B cell (primary cell): ENCODE results near the gene PLAAT4. TPM values are rescaled to one million over a fixed set of nuclear protein-coding genes. Genes with fewer than 3 reads are reported as not detected.
"Not testable (repeated sequence)": the region's sequence is repeated elsewhere in the genome, so short reads cannot be mapped to it uniquely, and the experiment has no call there.

Experiments used
- ATAC-seq: fragments of 200-7000 bp; cut with Tn5 transposase; one replicate; pipeline ENCODE4 v1.10.0; 2021; ENCODE audit warnings: low read depth, mild to moderate bottlenecking, moderate number of reproducible peaks, moderate library complexity
- CTCF ChIA-PET: fragments of 350-600 bp; sonication (Branson Sonifier 250); formaldehyde crosslinking; loops from one replicate; lab custom pipeline; 2021; ENCODE audit warnings: antibody characterized with exemption, inconsistent platforms; lab: Charles Lee
- POLR2A ChIA-PET: fragments of 350-600 bp; sonication (Branson Sonifier 250); formaldehyde crosslinking; loops from one replicate; lab custom pipeline; 2021; ENCODE audit warnings: antibody characterized with exemption; lab: Charles Lee
- DNase-seq: peaks from one replicate; pipeline ENCODE4 v3.0.0; 2013
- H2AFZ ChIP-seq: 2 replicates; pipeline ENCODE4 v1.6.1; 2012; ENCODE audit warnings: mild to moderate bottlenecking, low read depth, low read length; ENCODE audit not compliant: insufficient read depth, poor library complexity, severe bottlenecking
- H3K27ac ChIP-seq, 2 donors: 1 replicate in 1 of 2; 2 replicates in 1 of 2; pipeline ENCODE4 v1.5.1; 2012 to 2013; ENCODE audit warnings: low read length in 2 of 2, mild to moderate bottlenecking in 2 of 2, moderate library complexity in 1 of 2
- H3K27me3 ChIP-seq, 4 experiments: fragments of 200-600 bp in 1 of 4; sonication (generic) in 1 of 4; replicated peaks in 1 of 4; 1 replicate in 2 of 4; 2 replicates in 2 of 4; pipeline versions ENCODE4 v1.6.1 to v1.7.0; 2013 to 2016; ENCODE audit warnings: low read length in 3 of 4, mild to moderate bottlenecking in 2 of 4, mixed read lengths in 1 of 4, moderate library complexity in 1 of 4; ENCODE audit not compliant: insufficient read depth in 4 of 4, control insufficient read depth in 3 of 4; ENCODE audit errors: control extremely low read depth in 1 of 4
- H3K36me3 ChIP-seq, 2 experiments: replicated peaks in 1 of 2; 1 replicate in 1 of 2; 2 replicates in 1 of 2; pipeline versions ENCODE4 v1.6.1 to v1.7.1; 2013; ENCODE audit warnings: low read length in 1 of 2; ENCODE audit not compliant: insufficient read depth in 2 of 2, control insufficient read depth in 1 of 2; ENCODE audit errors: control extremely low read depth in 1 of 2, extremely low read depth in 1 of 2
- H3K4me1 ChIP-seq, 2 donors: fragments of 200-600 bp in 1 of 2; sonication (generic) in 1 of 2; 1 replicate in 1 of 2; 2 replicates in 1 of 2; pipeline versions ENCODE4 v1.5.1 to v1.6.1; 2013 to 2017; ENCODE audit warnings: low read length in 2 of 2; ENCODE audit not compliant: control insufficient read depth in 2 of 2, insufficient read depth in 2 of 2
- H3K4me2 ChIP-seq: replicated peaks from 2 replicates; pipeline ENCODE3; 2012; ENCODE audit warnings: mild to moderate bottlenecking, low read depth, low read length; ENCODE audit not compliant: poor library complexity, severe bottlenecking
- H3K4me3 ChIP-seq, 5 experiments: fragments of 200-600 bp in 1 of 5; sonication (generic) in 1 of 5; 1 replicate in 3 of 5; 2 replicates in 2 of 5; pipeline versions ENCODE4 v1.5.1 to v1.7.0; 2011 to 2016; ENCODE audit warnings: low read length in 4 of 5, mild to moderate bottlenecking in 4 of 5, low read depth in 2 of 5, control low read depth in 1 of 5, moderate library complexity in 1 of 5; ENCODE audit not compliant: insufficient read depth in 1 of 5; ENCODE audit errors: control extremely low read depth in 1 of 5, extremely low read depth in 1 of 5
- H3K79me2 ChIP-seq: fragments of 200-600 bp; sonication (generic); one replicate; pipeline ENCODE4 v1.6.0; 2016; ENCODE audit warnings: low read length; ENCODE audit not compliant: control insufficient read depth, insufficient read depth
- H3K9ac ChIP-seq: fragments of 200-600 bp; sonication (generic); 2 replicates; pipeline ENCODE4 v1.6.1; 2017; ENCODE audit warnings: mild to moderate bottlenecking, low read length, moderate library complexity
- H3K9me3 ChIP-seq, 3 donors: one replicate each; pipeline versions ENCODE4 v1.6.1 to v1.7.1; 2013; ENCODE audit warnings: low read length in 2 of 3; ENCODE audit not compliant: control insufficient read depth in 2 of 3, insufficient read depth in 1 of 3; ENCODE audit errors: control extremely low read depth in 1 of 3
- H4K20me1 ChIP-seq: 2 replicates; pipeline ENCODE4 v1.6.0; 2012; ENCODE audit warnings: mild to moderate bottlenecking, low read length; ENCODE audit not compliant: insufficient read depth, control insufficient read depth, poor library complexity, severe bottlenecking
- H3K27ac Mint-ChIP-seq: one replicate; pipeline ENCODE4 v1.8.0; 2021; ENCODE audit warnings: mixed read lengths
- H3K27me3 Mint-ChIP-seq: one replicate; pipeline ENCODE4 v1.8.0; 2021; ENCODE audit warnings: mixed read lengths
- H3K4me1 Mint-ChIP-seq: one replicate; pipeline ENCODE4 v1.8.0; 2021; ENCODE audit warnings: mixed read lengths
- H3K4me3 Mint-ChIP-seq: one replicate; pipeline ENCODE4 v1.8.0; 2021; ENCODE audit warnings: mixed read lengths
- H3K9me3 Mint-ChIP-seq: one replicate; pipeline ENCODE4 v1.8.0; 2022; ENCODE audit warnings: mixed read lengths; ENCODE audit not compliant: insufficient read depth
- CTCF ChIP-seq: fragments of 200-600 bp; IDR thresholded peaks from one replicate; pipeline ENCODE4 v1.8.0; 2022; ENCODE audit warnings: antibody characterized with exemption, mild to moderate bottlenecking
- EZH2 ChIP-seq: IDR thresholded peaks from 2 replicates; pipeline ENCODE4 v1.6.1; 2012; ENCODE audit warnings: borderline replicate concordance, low read depth, mild to moderate bottlenecking, moderate library complexity, low read length; ENCODE audit not compliant: insufficient read depth, poor library complexity, severe bottlenecking
- WGBS: methylation state at CpG from one replicate; pipeline ENCODE4 v1.1.5; 2013; ENCODE audit warnings: missing lambda C conversion rate; ENCODE audit not compliant: insufficient coverage; 5-methylcytosine and 5-hydroxymethylcytosine counted together
- intact Hi-C: fragments of 100-400 bp; cut with micrococcal nuclease; formaldehyde crosslinking; loops from one replicate; pipeline ENCODE4 v1.10.0; 2022
- polyA plus RNA-seq: library from polyadenylated mRNA; depleted of rRNA; stranded (reverse); fragments of >200 nt; gene quantifications from 2 replicates; pipeline ENCODE4 v1.2.3, GENCODE V29; 2012
- total RNA-seq, 2 donors: library from RNA; stranded (reverse); fragments of 120-200 nt in 1 of 2; gene quantifications; 1 replicate in 1 of 2; 2 replicates in 1 of 2; pipeline versions ENCODE4 v1.2.3 to v1.2.4, GENCODE V29; 2013 to 2022

Gene PLAAT4
- total and polyA plus RNA-seq, 2 donors (not counting 1 experiment from before 2014, with no cell fraction given) = 13.1 to 35.0 TPM

- peaks cover 0 to 12% (median 0%) of the 10 kb centered on the region in 4 experiments for H3K27me3 ChIP-seq
- Mint-ChIP-seq H3K27ac (no peak overlapping the region), H3K4me3 (no peak overlapping the region), H3K9me3 (peaks cover 7% of the 10 kb centered on the region), H3K4me1 (peaks cover 2% of the 10 kb centered on the region), H3K27me3 (peaks cover 34% of the 10 kb centered on the region)
- 93% methylated on average over 3 of the region's 7 CpGs for WGBS
- no peak overlapping the region for H3K4me2 ChIP-seq
- ChIA-PET POLR2A (no interaction called here), CTCF (no interaction called here)
- H3K9ac ChIP-seq = no peak overlapping the region
- no peaks in the 10 kb centered on the region for H3K79me2 ChIP-seq
- H3K4me1 ChIP-seq = no peaks in the 10 kb centered on the region
- peaks cover 3 to 11% (median 3%) of the 10 kb centered on the region in 3 donors for H3K9me3 ChIP-seq
- H3K4me3 ChIP-seq = no peak overlapping the region
- ATAC-seq = no peak
- no peaks in the 10 kb centered on the region for H3K36me3 ChIP-seq
- H2AFZ ChIP-seq = no peak overlapping the region
- DNase-seq = no peak
- no peaks in the 10 kb centered on the region for H4K20me1 ChIP-seq
- H3K27ac ChIP-seq = no peak overlapping the region
- intact Hi-C loops = no loop called here
- no peak for TF ChIP-seq CTCF
- TF ChIP-seq EZH2 = no peak
Measured at GRCh38 chr11:63523151-63523550, 13.5 kb upstream of the PLAAT4 start.

GRCh38 chr11:63527667-63528066, 8.9 kb upstream of the PLAAT4 start:
- Histone ChIP-seq H3K36me3 (no peaks in the 10 kb centered on the region), H2AFZ (no peak overlapping the region), H3K9me3 (peaks cover 3 to 11% (median 3%) of the 10 kb centered on the region in 3 donors), H3K4me1 (peaks cover 14% of the 10 kb centered on the region in 2 donors), H3K4me2 (no peak overlapping the region), H3K4me3 (no peak overlapping the region), H4K20me1 (no peaks in the 10 kb centered on the region), H3K79me2 (no peaks in the 10 kb centered on the region), H3K9ac (no peak overlapping the region), H3K27ac (no peak overlapping the region), H3K27me3 (peaks cover 0 to 12% (median 0%) of the 10 kb centered on the region in 4 experiments)
- Mint-ChIP-seq H3K4me1 (peaks cover 15% of the 10 kb centered on the region), H3K27ac (no peak overlapping the region), H3K27me3 (peaks cover 24% of the 10 kb centered on the region), H3K4me3 (no peak overlapping the region), H3K9me3 (peaks cover 2% of the 10 kb centered on the region)
- no peak for ATAC-seq
- TF ChIP-seq CTCF = no peak
- TF ChIP-seq EZH2 = no peak
- CTCF ChIA-PET = no interaction called here
- DNase-seq = no peak
- intact Hi-C loops = no loop called here
- POLR2A ChIA-PET = no interaction called here
- WGBS = 88% methylated on average over 1 of the region's 2 CpGs

GRCh38 chr11:63528156-63528555, 8.5 kb upstream of the PLAAT4 start:
- WGBS = no CpG with 5 or more reads among the region's 11 CpGs
- DNase-seq, H3K4me3 ChIP-seq, H2AFZ ChIP-seq, H3K36me3 ChIP-seq, H3K27ac Mint-ChIP-seq, H3K27me3 ChIP-seq, H4K20me1 ChIP-seq, ATAC-seq, H3K4me3 Mint-ChIP-seq, POLR2A ChIA-PET, H3K27ac ChIP-seq, CTCF ChIA-PET, H3K4me2 ChIP-seq, H3K9ac ChIP-seq, H3K79me2 ChIP-seq, H3K9me3 Mint-ChIP-seq, intact Hi-C loops, H3K9me3 ChIP-seq: not testable (repeated sequence)
- peaks cover 14 to 15% of the 10 kb centered on the region in 2 donors for H3K4me1 ChIP-seq
- Mint-ChIP-seq H3K4me1 (peaks cover 15% of the 10 kb centered on the region), H3K27me3 (peaks cover 24% of the 10 kb centered on the region)
